Astrocyte (in vitro differentiated cells and primary cell): ENCODE data around the gene RGS1. TPM values are rescaled to one million over a fixed set of nuclear protein-coding genes. Genes with fewer than 3 reads are reported as not detected.

Experiments
- DNase-seq: peaks from one replicate; pipeline ENCODE4 v3.0.0-alpha.2; 2010; ENCODE audit warnings: low read depth
- FAIRE-seq: peaks from 2 replicates; lab custom pipeline; 2011; peaks lifted over from hg19 to GRCh38; lab: Jason Lieb, UNC
- H2AFZ ChIP-seq: 2 replicates; pipeline ENCODE4 v1.6.0; 2012; ENCODE audit warnings: low read depth, low read length, inconsistent platforms
- H3K27ac ChIP-seq: 2 replicates; pipeline ENCODE4 v1.5.1; 2011; ENCODE audit warnings: low read depth, low read length, inconsistent platforms
- H3K27me3 ChIP-seq: 2 replicates; pipeline ENCODE4 v1.6.0; 2011; ENCODE audit warnings: low read length, inconsistent platforms; ENCODE audit not compliant: insufficient read depth
- H3K36me3 ChIP-seq: 2 replicates; pipeline ENCODE4 v1.5.1; 2011; ENCODE audit warnings: low read length, inconsistent platforms; ENCODE audit not compliant: insufficient read depth
- H3K4me1 ChIP-seq: 2 replicates; pipeline ENCODE4 v1.5.1; 2011; ENCODE audit warnings: low read length, inconsistent platforms; ENCODE audit not compliant: insufficient read depth
- H3K4me2 ChIP-seq: 2 replicates; pipeline ENCODE4 v1.6.0; 2012; ENCODE audit warnings: low read length, inconsistent platforms
- H3K4me3 ChIP-seq: 2 replicates; pipeline ENCODE4 v1.5.1; 2011; ENCODE audit warnings: low read depth, mild to moderate bottlenecking, low read length, inconsistent platforms; ENCODE audit not compliant: insufficient read depth
- H3K79me2 ChIP-seq: 2 replicates; pipeline ENCODE4 v1.6.0; 2012; ENCODE audit warnings: mild to moderate bottlenecking, low read length, inconsistent platforms; ENCODE audit not compliant: insufficient read depth
- H3K9ac ChIP-seq: 2 replicates; pipeline ENCODE4 v1.6.0; 2012; ENCODE audit warnings: mild to moderate bottlenecking, low read length, inconsistent platforms
- H3K9me3 ChIP-seq: 2 replicates; pipeline ENCODE4 v1.5.1; 2012; ENCODE audit warnings: low read depth, mild to moderate bottlenecking, low read length, inconsistent platforms; ENCODE audit not compliant: insufficient read depth
- H4K20me1 ChIP-seq: 2 replicates; pipeline ENCODE4 v1.6.0; 2012; ENCODE audit warnings: low read length, inconsistent platforms; ENCODE audit not compliant: insufficient read depth
- H3K27ac Mint-ChIP-seq: one replicate; pipeline ENCODE4 v1.8.0; 2021; ENCODE audit warnings: mild to moderate bottlenecking, mixed read lengths; ENCODE audit not compliant: unreplicated experiment
- H3K27me3 Mint-ChIP-seq: one replicate; pipeline ENCODE4 v1.8.0; 2021; ENCODE audit warnings: low read depth, mixed read lengths; ENCODE audit not compliant: unreplicated experiment
- H3K36me3 Mint-ChIP-seq: one replicate; pipeline ENCODE4 v1.8.0; 2021; ENCODE audit warnings: low read depth, mixed read lengths; ENCODE audit not compliant: unreplicated experiment
- H3K4me1 Mint-ChIP-seq: one replicate; pipeline ENCODE4 v1.8.0; 2021; ENCODE audit warnings: low read depth, mixed read lengths; ENCODE audit not compliant: unreplicated experiment
- H3K4me3 Mint-ChIP-seq: one replicate; pipeline ENCODE4 v1.8.0; 2021; ENCODE audit warnings: mild to moderate bottlenecking, moderate library complexity, mixed read lengths; ENCODE audit not compliant: unreplicated experiment
- H3K9me3 Mint-ChIP-seq: one replicate; pipeline ENCODE4 v1.8.0; 2021; ENCODE audit warnings: mild to moderate bottlenecking, mixed read lengths; ENCODE audit not compliant: unreplicated experiment
- EZH2 ChIP-seq: IDR thresholded peaks from 2 replicates; pipeline ENCODE4 v1.6.1; 2012; ENCODE audit warnings: mild to moderate bottlenecking, low read length, inconsistent platforms; ENCODE audit not compliant: insufficient read depth
- total RNA-seq: library from RNA; stranded (reverse); gene quantifications from 2 replicates; pipeline ENCODE4 v1.2.1, GENCODE V29; 2021
- TF ChIP-seq, protein P1 (sequence below): IDR thresholded peaks from 2 replicates; pipeline ENCODE4 v1.5.1; 2011; ENCODE audit warnings: low read depth, mild to moderate bottlenecking, inconsistent platforms, low read length, moderate library complexity; ENCODE audit not compliant: insufficient read depth

RGS1 gene
- total RNA-seq, 1 donor from 2014 or later: not detected

- no peak for FAIRE-seq
- no peaks in the 10 kb centered on the region for H3K9me3 ChIP-seq
- no peaks in the 10 kb centered on the region for H3K79me2 ChIP-seq
- DNase-seq: no peak
- no peak overlapping the region for H3K9ac ChIP-seq
- H3K27ac ChIP-seq: no peak overlapping the region
- no peaks in the 10 kb centered on the region for H3K27me3 Mint-ChIP-seq
- no peaks in the 10 kb centered on the region for H3K4me1 ChIP-seq
- no peaks in the 10 kb centered on the region for H4K20me1 ChIP-seq
- no peak overlapping the region for H2AFZ ChIP-seq
- H3K4me3 ChIP-seq: no peak overlapping the region
- no peak overlapping the region for H3K4me3 Mint-ChIP-seq
- H3K27me3 ChIP-seq: no peaks in the 10 kb centered on the region
- H3K4me2 ChIP-seq: no peak overlapping the region
- TF ChIP-seq, protein P1, sequence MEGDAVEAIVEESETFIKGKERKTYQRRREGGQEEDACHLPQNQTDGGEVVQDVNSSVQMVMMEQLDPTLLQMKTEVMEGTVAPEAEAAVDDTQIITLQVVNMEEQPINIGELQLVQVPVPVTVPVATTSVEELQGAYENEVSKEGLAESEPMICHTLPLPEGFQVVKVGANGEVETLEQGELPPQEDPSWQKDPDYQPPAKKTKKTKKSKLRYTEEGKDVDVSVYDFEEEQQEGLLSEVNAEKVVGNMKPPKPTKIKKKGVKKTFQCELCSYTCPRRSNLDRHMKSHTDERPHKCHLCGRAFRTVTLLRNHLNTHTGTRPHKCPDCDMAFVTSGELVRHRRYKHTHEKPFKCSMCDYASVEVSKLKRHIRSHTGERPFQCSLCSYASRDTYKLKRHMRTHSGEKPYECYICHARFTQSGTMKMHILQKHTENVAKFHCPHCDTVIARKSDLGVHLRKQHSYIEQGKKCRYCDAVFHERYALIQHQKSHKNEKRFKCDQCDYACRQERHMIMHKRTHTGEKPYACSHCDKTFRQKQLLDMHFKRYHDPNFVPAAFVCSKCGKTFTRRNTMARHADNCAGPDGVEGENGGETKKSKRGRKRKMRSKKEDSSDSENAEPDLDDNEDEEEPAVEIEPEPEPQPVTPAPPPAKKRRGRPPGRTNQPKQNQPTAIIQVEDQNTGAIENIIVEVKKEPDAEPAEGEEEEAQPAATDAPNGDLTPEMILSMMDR: no peak
- no peak for TF ChIP-seq EZH2
- peaks cover 2% of the 10 kb centered on the region for H3K9me3 Mint-ChIP-seq
- no peak overlapping the region for H3K27ac Mint-ChIP-seq
- H3K36me3 Mint-ChIP-seq: no peaks in the 10 kb centered on the region
- no peaks in the 10 kb centered on the region for H3K36me3 ChIP-seq
- peaks cover 7% of the 10 kb centered on the region for H3K4me1 Mint-ChIP-seq
These were observed 52.3 kb downstream of the RGS1 start for GRCh38 chr1:192627901-192628300.

DNA sequence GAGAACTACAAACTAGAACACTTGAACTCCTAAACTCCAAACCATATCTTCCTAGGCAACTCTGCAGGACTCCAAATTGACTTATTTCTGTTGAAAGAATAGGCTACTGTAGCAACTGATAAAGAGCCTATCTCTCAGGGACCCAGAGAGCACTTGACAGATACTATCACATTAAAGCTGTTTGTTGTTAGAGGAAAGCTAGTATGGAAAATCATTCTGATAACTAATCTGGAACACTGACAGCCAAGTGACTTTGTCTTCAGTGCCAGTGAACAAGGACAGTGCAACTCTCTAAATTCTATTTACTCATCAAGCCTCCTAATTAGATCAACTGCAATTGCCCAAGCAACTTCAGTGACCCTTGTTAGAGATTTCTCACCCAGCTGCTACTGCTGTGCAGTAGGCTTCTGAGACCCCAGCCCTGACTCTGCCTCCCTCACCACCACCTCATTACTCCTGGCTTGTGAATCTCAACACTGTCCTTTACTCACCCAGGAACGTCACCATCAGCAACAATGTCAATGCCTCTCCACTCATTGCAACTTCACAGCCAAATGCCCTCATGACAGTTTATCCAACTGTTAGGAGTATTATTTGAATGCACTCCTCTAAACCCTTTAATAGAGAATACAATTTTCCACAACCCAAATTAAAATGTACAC lies 53.0 kb downstream of the RGS1 start:
- Mint-ChIP-seq H3K4me1 (peaks cover 13% of the 10 kb centered on the region), H3K4me3 (no peak overlapping the region), H3K27ac (no peak overlapping the region), H3K27me3 (no peaks in the 10 kb centered on the region), H3K9me3 (peaks cover 2% of the 10 kb centered on the region), H3K36me3 (no peaks in the 10 kb centered on the region)
- DNase-seq (no peak), FAIRE-seq (no peak)
- Histone ChIP-seq H3K27ac (no peak overlapping the region), H3K79me2 (no peaks in the 10 kb centered on the region), H2AFZ (no peak overlapping the region), H4K20me1 (no peaks in the 10 kb centered on the region), H3K4me2 (no peak overlapping the region), H3K4me1 (no peaks in the 10 kb centered on the region), H3K4me3 (no peak overlapping the region), H3K9me3 (no peaks in the 10 kb centered on the region), H3K36me3 (no peaks in the 10 kb centered on the region), H3K27me3 (no peaks in the 10 kb centered on the region), H3K9ac (no peak overlapping the region)
- TF ChIP-seq, protein P1: no peak
- TF ChIP-seq EZH2: no peak

- Histone ChIP-seq H4K20me1 (no peaks in the 10 kb centered on the region), H3K36me3 (no peaks in the 10 kb centered on the region), H3K4me1 (no peaks in the 10 kb centered on the region), H3K9ac (no peak overlapping the region), H3K79me2 (no peaks in the 10 kb centered on the region), H2AFZ (no peak overlapping the region), H3K9me3 (no peaks in the 10 kb centered on the region), H3K4me2 (no peak overlapping the region), H3K4me3 (no peak overlapping the region), H3K27me3 (no peaks in the 10 kb centered on the region), H3K27ac (no peak overlapping the region)
- no peaks in the 10 kb centered on the region for H3K9me3 Mint-ChIP-seq
- no peaks in the 10 kb centered on the region for H3K27me3 Mint-ChIP-seq
- FAIRE-seq: no peak
- no peak overlapping the region for H3K4me3 Mint-ChIP-seq
- TF ChIP-seq, protein P1: no peak
- TF ChIP-seq EZH2: no peak
- no peak overlapping the region for H3K27ac Mint-ChIP-seq
- H3K36me3 Mint-ChIP-seq: no peaks in the 10 kb centered on the region
- DNase-seq: no peak
- H3K4me1 Mint-ChIP-seq: peaks cover 16% of the 10 kb centered on the region
These were observed 54.0 kb downstream of the RGS1 start for GRCh38 chr1:192629612-192630011.
